Measurements from ENCODE around the gene STX11.

DNA sequence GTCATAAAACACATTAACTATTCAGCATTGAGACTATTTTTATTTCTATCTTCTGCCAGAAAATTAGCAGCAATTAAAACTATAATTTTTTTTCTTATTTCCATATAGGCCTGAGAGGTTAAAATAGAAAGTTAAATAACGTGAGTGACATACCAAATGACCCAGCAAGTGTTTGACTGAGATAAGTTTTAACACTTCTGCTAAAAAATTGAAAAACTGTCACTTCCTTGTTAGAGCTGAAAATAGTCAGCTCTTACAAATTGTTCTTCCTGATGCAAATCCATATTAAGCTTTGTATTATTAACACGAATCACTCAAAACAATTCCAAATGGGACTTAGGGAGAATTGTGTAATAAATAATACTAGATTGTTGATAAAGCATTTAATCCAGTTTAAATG lies 26.5 kb upstream of the STX11 start:
- TF ChIP-seq, protein P1, sequence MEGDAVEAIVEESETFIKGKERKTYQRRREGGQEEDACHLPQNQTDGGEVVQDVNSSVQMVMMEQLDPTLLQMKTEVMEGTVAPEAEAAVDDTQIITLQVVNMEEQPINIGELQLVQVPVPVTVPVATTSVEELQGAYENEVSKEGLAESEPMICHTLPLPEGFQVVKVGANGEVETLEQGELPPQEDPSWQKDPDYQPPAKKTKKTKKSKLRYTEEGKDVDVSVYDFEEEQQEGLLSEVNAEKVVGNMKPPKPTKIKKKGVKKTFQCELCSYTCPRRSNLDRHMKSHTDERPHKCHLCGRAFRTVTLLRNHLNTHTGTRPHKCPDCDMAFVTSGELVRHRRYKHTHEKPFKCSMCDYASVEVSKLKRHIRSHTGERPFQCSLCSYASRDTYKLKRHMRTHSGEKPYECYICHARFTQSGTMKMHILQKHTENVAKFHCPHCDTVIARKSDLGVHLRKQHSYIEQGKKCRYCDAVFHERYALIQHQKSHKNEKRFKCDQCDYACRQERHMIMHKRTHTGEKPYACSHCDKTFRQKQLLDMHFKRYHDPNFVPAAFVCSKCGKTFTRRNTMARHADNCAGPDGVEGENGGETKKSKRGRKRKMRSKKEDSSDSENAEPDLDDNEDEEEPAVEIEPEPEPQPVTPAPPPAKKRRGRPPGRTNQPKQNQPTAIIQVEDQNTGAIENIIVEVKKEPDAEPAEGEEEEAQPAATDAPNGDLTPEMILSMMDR (IDR thresholded peaks at IDR 0.05): no peak
- TF ChIP-seq EP300 (IDR thresholded peaks at IDR 0.05): no peak
